ENCODE results near the gene FGF18.

GRCh38 chr5:171418982-171419687, at the start of gene FGF18:
- no peak for TF ChIP-seq CTCF (IDR thresholded peaks at IDR 0.05)
- no peak for TF ChIP-seq POLR2A (IDR thresholded peaks at IDR 0.05)
